Measurements from ENCODE around the gene STMND1.

DNA sequence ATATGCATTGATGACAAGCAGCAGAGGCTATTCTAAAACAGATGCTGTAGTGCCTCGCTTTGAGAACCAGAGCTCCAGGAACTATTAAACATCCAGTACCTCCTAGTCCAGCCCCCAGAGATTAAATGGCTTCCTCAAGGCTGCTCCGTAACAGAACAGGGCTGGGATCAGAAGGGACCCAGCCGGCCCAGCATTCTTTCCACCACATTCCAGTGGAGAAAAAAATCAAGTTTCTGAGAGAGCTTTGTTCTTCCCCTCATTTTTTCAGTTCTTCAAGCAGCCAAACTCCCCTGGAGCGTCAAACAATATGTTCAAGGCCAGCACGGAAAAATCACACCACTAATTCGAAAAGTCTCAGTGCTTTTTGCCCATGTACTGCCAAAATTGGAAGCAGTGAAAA is 5.8 kb upstream of the STMND1 start:
- no peak for TF ChIP-seq GRHL2 (CRISPR knock-in tag; IDR thresholded peaks at IDR 0.05; ENCODE audit: insufficient replicate concordance, severe bottlenecking)
- no peak for TF ChIP-seq CTCF (IDR thresholded peaks at IDR 0.05)
- no peak for TF ChIP-seq MAX (CRISPR knock-in tag; IDR thresholded peaks at IDR 0.05)
- TF ChIP-seq, protein P1, sequence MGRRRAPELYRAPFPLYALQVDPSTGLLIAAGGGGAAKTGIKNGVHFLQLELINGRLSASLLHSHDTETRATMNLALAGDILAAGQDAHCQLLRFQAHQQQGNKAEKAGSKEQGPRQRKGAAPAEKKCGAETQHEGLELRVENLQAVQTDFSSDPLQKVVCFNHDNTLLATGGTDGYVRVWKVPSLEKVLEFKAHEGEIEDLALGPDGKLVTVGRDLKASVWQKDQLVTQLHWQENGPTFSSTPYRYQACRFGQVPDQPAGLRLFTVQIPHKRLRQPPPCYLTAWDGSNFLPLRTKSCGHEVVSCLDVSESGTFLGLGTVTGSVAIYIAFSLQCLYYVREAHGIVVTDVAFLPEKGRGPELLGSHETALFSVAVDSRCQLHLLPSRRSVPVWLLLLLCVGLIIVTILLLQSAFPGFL (CRISPR knock-in tag; IDR thresholded peaks at IDR 0.05; ENCODE audit: borderline replicate concordance), result no peak
- no peak for TF ChIP-seq TCF7 (CRISPR knock-in tag; IDR thresholded peaks at IDR 0.05; ENCODE audit: low read depth)
- no peak for TF ChIP-seq ATF2 (CRISPR knock-in tag; IDR thresholded peaks at IDR 0.05; ENCODE audit: borderline replicate concordance, low read depth)
- no peak for TF ChIP-seq NFATC4 (CRISPR knock-in tag; IDR thresholded peaks at IDR 0.05)
- TF ChIP-seq HMGXB4 (CRISPR knock-in tag; IDR thresholded peaks at IDR 0.05), result no peak
- TF ChIP-seq HMGA2 (CRISPR knock-in tag; IDR thresholded peaks at IDR 0.05), result no peak
- TF ChIP-seq FOXP4 (CRISPR knock-in tag; IDR thresholded peaks at IDR 0.05), result no peak
